Memory B cell (primary cell): Measurements from ENCODE around the gene CNTN4.
A peak's percentile ranks its signal among the peaks of the same experiment; 100 is the strongest.
"Not testable (repeated sequence)": the region's sequence is repeated elsewhere in the genome, so short reads cannot be mapped to it uniquely, and the experiment has no call there.

Experiments used
- ATAC-seq: fragments of 150-1000 bp; cut with Tn5 transposase; 2 replicates; pipeline ENCODE4 v1.10.0; 2021; ENCODE audit warnings: low read depth, mild to moderate bottlenecking, moderate library complexity
- DNase-seq, 2 donors: peaks; one replicate each; pipeline ENCODE4 v3.0.0; 2022; ENCODE audit warnings: low spot score in 2 of 2
- H3K27ac Mint-ChIP-seq: one replicate; pipeline ENCODE4 v1.8.0; 2022; ENCODE audit warnings: mild to moderate bottlenecking, moderate library complexity, mixed read lengths
- H3K27me3 Mint-ChIP-seq: one replicate; pipeline ENCODE4 v1.8.0; 2022; ENCODE audit warnings: mixed read lengths
- H3K36me3 Mint-ChIP-seq: one replicate; pipeline ENCODE4 v1.8.0; 2022; ENCODE audit warnings: mild to moderate bottlenecking, mixed read lengths
- H3K4me1 Mint-ChIP-seq: one replicate; pipeline ENCODE4 v1.8.0; 2022; ENCODE audit warnings: mixed read lengths
- H3K4me3 Mint-ChIP-seq: one replicate; pipeline ENCODE4 v1.8.0; 2022; ENCODE audit warnings: mild to moderate bottlenecking, moderate library complexity, mixed read lengths
- H3K9me3 Mint-ChIP-seq: one replicate; pipeline ENCODE4 v1.8.0; 2022; ENCODE audit warnings: mixed read lengths

CNTN4 gene

GRCh38 chr3:2098398-2099027 is at the start of gene CNTN4:
TSS of gene CNTN4 (plus strand) at chr3:2098866.
- DNase-seq, result no peak
- no peak within 1 kb of the TSS for H3K27ac Mint-ChIP-seq
- no peaks in the 10 kb centered on the region for H3K36me3 Mint-ChIP-seq
- H3K4me1 Mint-ChIP-seq, result no peaks in the 10 kb centered on the region
- peaks cover 4% of the 10 kb centered on the region for H3K9me3 Mint-ChIP-seq
- ATAC-seq, result no peak
- peak within 1 kb of the TSS; percentile 24 for H3K4me3 Mint-ChIP-seq
- H3K27me3 Mint-ChIP-seq, result peaks cover 20% of the 10 kb centered on the region

GRCh38 chr3:2061360-2061759 is 37.3 kb upstream of the CNTN4 start:
- Mint-ChIP-seq H3K27ac (no peak overlapping the region), H3K27me3 (no peaks in the 10 kb centered on the region), H3K9me3 (no peaks in the 10 kb centered on the region), H3K36me3 (no peaks in the 10 kb centered on the region), H3K4me1 (no peaks in the 10 kb centered on the region), H3K4me3 (no peak overlapping the region)
- no peak for ATAC-seq
- DNase-seq, result no peak

- no peak for DNase-seq
- Mint-ChIP-seq H3K27ac (no peak overlapping the region), H3K4me3 (no peak overlapping the region), H3K9me3 (no peaks in the 10 kb centered on the region), H3K36me3 (no peaks in the 10 kb centered on the region), H3K4me1 (no peaks in the 10 kb centered on the region), H3K27me3 (no peaks in the 10 kb centered on the region)
- no peak for ATAC-seq
These were observed 27.1 kb upstream of the CNTN4 start for GRCh38 chr3:2071531-2071930.

GRCh38 chr3:2078821-2079220 is 19.8 kb upstream of the CNTN4 start:
- H3K4me1 Mint-ChIP-seq, result no peaks in the 10 kb centered on the region
- peaks cover 4% of the 10 kb centered on the region for H3K9me3 Mint-ChIP-seq
- no peak overlapping the region for H3K27ac Mint-ChIP-seq
- H3K27me3 Mint-ChIP-seq, result no peaks in the 10 kb centered on the region
- H3K4me3 Mint-ChIP-seq, result no peak overlapping the region
- no peaks in the 10 kb centered on the region for H3K36me3 Mint-ChIP-seq
- DNase-seq (no peak), ATAC-seq (no peak)

- no peak for ATAC-seq
- no peak overlapping the region for H3K27ac Mint-ChIP-seq
- H3K4me3 Mint-ChIP-seq, result no peak overlapping the region
- no peaks in the 10 kb centered on the region for H3K4me1 Mint-ChIP-seq
- H3K9me3 Mint-ChIP-seq, result peaks cover 7% of the 10 kb centered on the region
- no peaks in the 10 kb centered on the region for H3K36me3 Mint-ChIP-seq
- no peaks in the 10 kb centered on the region for H3K27me3 Mint-ChIP-seq
- no peak for DNase-seq
These were observed 15.7 kb upstream of the CNTN4 start for GRCh38 chr3:2082871-2083480.

GRCh38 chr3:2083558-2083957 is 15.1 kb upstream of the CNTN4 start:
- H3K4me3 Mint-ChIP-seq, H3K4me1 Mint-ChIP-seq, ATAC-seq, DNase-seq, H3K27ac Mint-ChIP-seq, H3K9me3 Mint-ChIP-seq, H3K36me3 Mint-ChIP-seq, H3K27me3 Mint-ChIP-seq: not testable (repeated sequence)

- H3K4me1 Mint-ChIP-seq, result no peaks in the 10 kb centered on the region
- no peaks in the 10 kb centered on the region for H3K36me3 Mint-ChIP-seq
- no peaks in the 10 kb centered on the region for H3K27me3 Mint-ChIP-seq
- H3K27ac Mint-ChIP-seq, result no peak overlapping the region
- H3K4me3 Mint-ChIP-seq, result no peak overlapping the region
- peaks cover 4% of the 10 kb centered on the region for H3K9me3 Mint-ChIP-seq
- DNase-seq (no peak), ATAC-seq (no peak)
These were observed 8.4 kb upstream of the CNTN4 start for GRCh38 chr3:2090095-2090911.

GRCh38 chr3:2092758-2093157 is 5.9 kb upstream of the CNTN4 start:
- H3K27ac Mint-ChIP-seq, result no peak overlapping the region
- H3K9me3 Mint-ChIP-seq, result peaks cover 2% of the 10 kb centered on the region
- H3K4me1 Mint-ChIP-seq, result no peaks in the 10 kb centered on the region
- peaks cover 8% of the 10 kb centered on the region for H3K27me3 Mint-ChIP-seq
- ATAC-seq (no peak), DNase-seq (no peak)
- no peaks in the 10 kb centered on the region for H3K36me3 Mint-ChIP-seq
- no peak overlapping the region for H3K4me3 Mint-ChIP-seq

GRCh38 chr3:2094941-2095340 is 3.7 kb upstream of the CNTN4 start:
- Mint-ChIP-seq H3K4me1 (no peaks in the 10 kb centered on the region), H3K27me3 (peaks cover 11% of the 10 kb centered on the region), H3K36me3 (no peaks in the 10 kb centered on the region), H3K27ac (no peak overlapping the region), H3K4me3 (no peak overlapping the region), H3K9me3 (peaks cover 2% of the 10 kb centered on the region)
- DNase-seq (no peak), ATAC-seq (no peak)

- Mint-ChIP-seq H3K4me1 (no peaks in the 10 kb centered on the region), H3K27ac (no peak overlapping the region), H3K4me3 (no peak overlapping the region), H3K9me3 (peaks cover 2% of the 10 kb centered on the region), H3K36me3 (no peaks in the 10 kb centered on the region), H3K27me3 (peaks cover 18% of the 10 kb centered on the region)
- no peak for DNase-seq
- no peak for ATAC-seq
These were observed 2.5 kb upstream of the CNTN4 start for GRCh38 chr3:2096216-2096615.

GRCh38 chr3:2097641-2098191 is 950 bp upstream of the CNTN4 start:
- H3K4me3 Mint-ChIP-seq, result no peak overlapping the region
- ATAC-seq, result no peak
- no peak overlapping the region for H3K27ac Mint-ChIP-seq
- no peaks in the 10 kb centered on the region for H3K36me3 Mint-ChIP-seq
- DNase-seq, result no peak
- peaks cover 2% of the 10 kb centered on the region for H3K9me3 Mint-ChIP-seq
- peaks cover 20% of the 10 kb centered on the region for H3K27me3 Mint-ChIP-seq
- no peaks in the 10 kb centered on the region for H3K4me1 Mint-ChIP-seq

GRCh38 chr3:2099028-2099671 is 484 bp downstream of the CNTN4 start:
- H3K4me1 Mint-ChIP-seq, result no peaks in the 10 kb centered on the region
- H3K4me3 Mint-ChIP-seq, result no peak overlapping the region
- H3K27ac Mint-ChIP-seq, result no peak overlapping the region
- H3K9me3 Mint-ChIP-seq, result peaks cover 4% of the 10 kb centered on the region
- no peaks in the 10 kb centered on the region for H3K36me3 Mint-ChIP-seq
- DNase-seq (no peak), ATAC-seq (no peak)
- peaks cover 20% of the 10 kb centered on the region for H3K27me3 Mint-ChIP-seq

- H3K4me3 Mint-ChIP-seq, result peak overlapping the region; percentile 24
These were observed 1.1 kb downstream of the CNTN4 start for GRCh38 chr3:2099779-2100191.

GRCh38 chr3:2106438-2106837 is 7.8 kb downstream of the CNTN4 start:
- Mint-ChIP-seq H3K4me3 (no peak overlapping the region), H3K27ac (no peak overlapping the region), H3K9me3 (peaks cover 11% of the 10 kb centered on the region), H3K4me1 (no peaks in the 10 kb centered on the region), H3K27me3 (peaks cover 2% of the 10 kb centered on the region), H3K36me3 (peaks cover 2% of the 10 kb centered on the region)
- DNase-seq (no peak), ATAC-seq (no peak)

More at GRCh38 chr3:2099779-2100191, 1.1 kb downstream of the CNTN4 start:
- peaks cover 4% of the 10 kb centered on the region for H3K9me3 Mint-ChIP-seq
- DNase-seq (no peak), ATAC-seq (no peak)
- peaks cover 20% of the 10 kb centered on the region for H3K27me3 Mint-ChIP-seq
- H3K4me1 Mint-ChIP-seq, result no peaks in the 10 kb centered on the region
- no peaks in the 10 kb centered on the region for H3K36me3 Mint-ChIP-seq
- no peak overlapping the region for H3K27ac Mint-ChIP-seq
